SHP77 treated with DMSO at 0.1 percent for 48 hours (cell line): ENCODE results near the gene HSP90B1.

Experiments used
- DNase-seq: peaks from one replicate; lab custom pipeline; 2025; lab: John Stamatoyannopoulos, UW

HSP90B1 gene

GRCh38 chr12:103929784-103930033 is 501 bp upstream of the HSP90B1 start:
- no peak for DNase-seq

GRCh38 chr12:103930787-103931735 is 851 bp downstream of the HSP90B1 start:
- DNase-seq: no peak

GRCh38 chr12:103933237-103933636 is 3.0 kb downstream of the HSP90B1 start:
- DNase-seq: no peak

GRCh38 chr12:103936679-103937078 is 6.5 kb downstream of the HSP90B1 start:
- DNase-seq: no peak

GRCh38 chr12:103944964-103945363 is 14.8 kb downstream of the HSP90B1 start:
- DNase-seq: no peak

GRCh38 chr12:103947871-103948555 is 17.8 kb downstream of the HSP90B1 start:
- DNase-seq: no peak

GRCh38 chr12:103948746-103949406 is 18.7 kb downstream of the HSP90B1 start:
- DNase-seq: no peak

GRCh38 chr12:103952497-103952896 is 22.3 kb downstream of the HSP90B1 start:
- DNase-seq: no peak

GRCh38 chr12:103955811-103956508 is 25.8 kb downstream of the HSP90B1 start:
- DNase-seq: no peak

GRCh38 chr12:103956509-103957027 is 26.4 kb downstream of the HSP90B1 start:
- no peak for DNase-seq

GRCh38 chr12:103957865-103958388 is 27.7 kb downstream of the HSP90B1 start:
- no peak for DNase-seq

- no peak for DNase-seq
Observed at GRCh38 chr12:103958621-103959020, 28.4 kb downstream of the HSP90B1 start.

GRCh38 chr12:103960616-103961227 is 30.5 kb downstream of the HSP90B1 start:
- no peak for DNase-seq

- DNase-seq: no peak
Observed at GRCh38 chr12:103962493-103962892, 32.3 kb downstream of the HSP90B1 start.

- DNase-seq: no peak
Observed at GRCh38 chr12:103964805-103965204, 34.6 kb downstream of the HSP90B1 start.

- no peak for DNase-seq
Observed at GRCh38 chr12:103965255-103965589, 35.0 kb downstream of the HSP90B1 start.

GRCh38 chr12:103965590-103966504 is 35.6 kb downstream of the HSP90B1 start, which contains the start of gene TDG:
Gene TDG, plus strand, starts transcription at chr12:103965872. Its CDS starts 166 bp downstream, at chr12:103966038.
- peak; percentile 94 for DNase-seq

GRCh38 chr12:103966736-103967135 is 36.5 kb downstream of the HSP90B1 start:
- no peak for DNase-seq

- no peak for DNase-seq
Observed at GRCh38 chr12:103969391-103969790, 39.2 kb downstream of the HSP90B1 start.

GRCh38 chr12:103973909-103974308 is 43.7 kb downstream of the HSP90B1 start:
- no peak for DNase-seq
